Measurements from ENCODE around the gene PSMD9.
"Not testable (repeated sequence)": the region's sequence is repeated elsewhere in the genome, so short reads cannot be mapped to it uniquely, and the experiment has no call there.

The PSMD9 gene, protein sequence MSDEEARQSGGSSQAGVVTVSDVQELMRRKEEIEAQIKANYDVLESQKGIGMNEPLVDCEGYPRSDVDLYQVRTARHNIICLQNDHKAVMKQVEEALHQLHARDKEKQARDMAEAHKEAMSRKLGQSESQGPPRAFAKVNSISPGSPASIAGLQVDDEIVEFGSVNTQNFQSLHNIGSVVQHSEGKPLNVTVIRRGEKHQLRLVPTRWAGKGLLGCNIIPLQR

DNA sequence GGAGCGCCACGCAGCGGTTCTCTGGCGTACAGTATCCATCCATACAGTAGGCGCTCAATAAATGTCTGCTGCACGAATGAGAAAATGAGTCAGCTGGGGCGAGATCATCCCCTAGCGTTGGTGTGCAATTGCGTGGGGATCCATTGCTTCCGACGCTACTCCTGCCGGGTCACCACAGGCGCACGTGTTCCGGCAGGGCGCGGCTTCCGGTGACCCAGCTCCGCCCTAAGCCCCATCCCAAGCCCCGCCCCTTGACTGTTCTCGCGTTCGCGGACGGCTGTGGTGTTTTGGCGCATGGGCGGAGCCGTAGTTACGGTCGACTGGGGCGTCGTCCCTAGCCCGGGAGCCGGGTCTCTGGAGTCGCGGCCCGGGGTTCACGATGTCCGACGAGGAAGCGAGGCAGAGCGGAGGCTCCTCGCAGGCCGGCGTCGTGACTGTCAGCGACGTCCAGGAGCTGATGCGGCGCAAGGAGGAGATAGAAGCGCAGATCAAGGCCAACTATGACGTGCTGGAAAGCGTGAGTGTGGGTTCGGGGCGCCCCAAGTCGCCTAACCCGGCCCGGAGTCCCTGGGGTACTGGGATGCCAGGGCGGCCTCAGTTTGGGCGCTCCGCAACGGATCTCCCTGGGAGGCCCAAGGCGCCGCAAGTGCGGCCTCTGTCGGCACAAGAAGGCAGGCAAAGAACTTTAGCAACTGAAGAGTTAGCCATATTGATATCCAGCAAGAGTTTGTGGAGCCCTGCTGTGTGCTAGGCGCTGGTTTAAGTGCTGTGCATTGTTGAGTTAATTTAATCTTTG is at the start of gene PSMD9:
TSS of gene PSMD9 (plus strand) at position 313 of the 796 bp plus-strand sequence. CDS start at position 380, 67 bp downstream.
- DNase-seq (ENCODE audit: low read depth in 2 of 3, low spot score in 1 of 3), result peak; percentile 98 to 99 (median 99)

DNA sequence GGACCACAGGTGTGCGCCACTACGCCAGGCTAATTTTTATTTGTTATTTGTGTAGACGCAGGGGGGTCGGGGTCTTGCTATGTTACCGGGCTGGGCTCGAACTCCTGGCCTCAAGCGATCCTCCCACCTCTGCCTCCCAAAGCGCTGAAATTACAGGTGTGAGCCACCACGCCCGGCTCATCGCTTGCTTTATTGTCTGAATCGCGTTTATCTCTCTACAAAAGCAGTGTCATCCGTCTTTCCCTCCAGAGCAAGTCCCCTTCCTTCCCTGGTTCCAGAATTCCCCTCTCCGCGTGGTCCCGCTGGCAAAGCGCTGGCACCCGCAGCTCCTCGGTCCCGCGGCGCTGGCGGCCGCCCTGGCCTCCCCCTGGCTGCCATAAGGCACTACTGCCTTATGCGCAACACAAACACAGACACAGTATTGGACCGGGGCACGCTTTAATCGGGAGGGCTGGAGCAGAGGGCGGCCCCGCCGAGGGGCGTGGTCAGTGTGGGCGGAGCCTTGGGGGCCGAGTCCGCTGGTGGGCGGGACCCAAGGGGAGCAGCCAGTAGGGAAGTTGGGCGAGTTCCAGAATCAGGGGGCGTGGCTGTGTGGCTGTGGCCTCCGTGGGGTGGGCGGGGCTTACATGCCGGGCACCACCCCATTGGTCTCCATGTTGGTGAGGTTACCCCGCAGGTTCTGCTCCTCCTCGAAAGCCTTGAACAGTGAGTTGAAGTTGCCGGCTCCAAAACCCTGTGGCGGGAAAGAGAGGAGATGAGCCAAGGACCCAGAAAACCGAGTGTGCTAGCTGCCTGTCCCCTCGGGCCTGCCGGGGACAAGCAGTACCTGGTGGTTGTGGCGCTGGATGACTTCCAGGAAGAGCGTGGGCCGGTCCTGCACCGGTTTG is 49.2 kb upstream of the PSMD9 start:
- DNase-seq (ENCODE audit: low read depth in 2 of 3, low spot score in 1 of 3), result peak; percentile 99 to 100 (median 100)

DNA sequence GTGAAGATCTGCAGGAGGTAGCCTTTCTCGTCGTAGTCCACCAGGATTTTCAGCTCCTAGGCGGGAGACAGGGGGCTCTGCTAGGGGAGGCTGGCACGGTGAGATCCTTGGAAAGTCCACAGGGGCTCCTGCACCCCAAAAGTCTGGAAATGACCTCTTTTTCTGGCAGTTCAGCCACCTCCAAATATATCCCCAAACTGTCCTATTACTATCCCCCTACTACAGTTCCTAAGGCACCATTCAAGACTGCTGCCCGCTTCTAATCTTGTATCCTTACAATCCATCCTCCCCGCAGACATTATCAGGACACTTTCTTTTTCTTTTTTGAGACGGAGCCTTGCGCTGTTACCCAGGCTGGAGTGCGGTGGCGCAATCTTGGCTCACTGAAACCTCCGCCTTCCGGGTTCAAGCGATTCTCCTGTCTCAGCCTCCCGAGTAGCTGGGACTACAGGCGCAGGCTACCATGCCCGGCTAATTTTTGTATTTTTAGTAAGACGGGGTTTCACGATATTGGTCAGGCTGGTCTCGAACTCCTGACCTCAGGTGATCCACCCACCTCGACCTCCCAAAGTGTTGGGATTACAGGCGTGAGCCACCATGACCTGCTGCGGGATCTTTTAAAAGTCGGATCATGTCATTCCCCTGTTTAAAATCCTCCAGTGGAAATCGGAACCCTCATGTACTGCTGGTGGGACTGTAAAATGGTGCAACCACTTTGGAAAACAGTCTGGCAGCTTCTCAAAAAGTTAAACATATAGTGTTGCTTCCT is 48.4 kb upstream of the PSMD9 start:
- DNase-seq (ENCODE audit: low read depth in 2 of 3, low spot score in 1 of 3), result no peak

DNA sequence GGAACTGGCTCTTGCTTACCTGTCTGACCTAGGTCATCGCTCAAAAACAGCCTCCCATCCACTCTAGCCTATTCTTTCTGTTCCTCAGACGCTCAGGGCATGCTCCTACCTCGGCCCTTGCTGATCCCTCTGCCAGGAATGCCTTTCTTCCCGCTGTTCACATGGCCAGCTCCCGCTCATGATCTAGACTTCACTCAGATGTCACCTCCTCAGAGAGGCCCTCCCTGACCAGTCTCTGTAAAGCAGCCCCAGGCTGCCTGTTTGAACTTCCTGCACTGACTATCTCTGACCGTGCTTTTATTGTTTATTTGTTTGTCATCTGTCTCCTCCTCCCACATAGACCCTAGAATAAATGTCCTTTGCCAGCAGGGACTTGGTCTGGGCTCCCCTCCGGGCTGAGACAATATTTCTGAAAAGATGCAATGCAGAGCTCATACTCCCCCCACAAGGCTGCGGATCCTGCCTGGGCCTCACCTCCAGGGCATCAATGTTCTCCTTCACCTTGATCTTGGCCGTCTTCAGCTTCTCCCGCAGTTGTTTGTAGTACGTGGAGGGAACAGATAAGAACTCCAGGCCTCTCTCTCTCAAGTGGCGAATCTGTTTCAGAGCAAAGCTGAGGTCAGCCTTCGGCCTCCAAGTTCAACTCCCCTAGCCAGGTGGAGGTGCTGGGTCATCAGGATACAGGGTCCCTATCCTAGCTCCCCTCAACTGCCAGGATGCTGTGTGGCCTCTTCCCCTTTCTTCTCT is 45.2 kb upstream of the PSMD9 start:
- no peak for DNase-seq (ENCODE audit: low read depth in 2 of 3, low spot score in 1 of 3)

DNA sequence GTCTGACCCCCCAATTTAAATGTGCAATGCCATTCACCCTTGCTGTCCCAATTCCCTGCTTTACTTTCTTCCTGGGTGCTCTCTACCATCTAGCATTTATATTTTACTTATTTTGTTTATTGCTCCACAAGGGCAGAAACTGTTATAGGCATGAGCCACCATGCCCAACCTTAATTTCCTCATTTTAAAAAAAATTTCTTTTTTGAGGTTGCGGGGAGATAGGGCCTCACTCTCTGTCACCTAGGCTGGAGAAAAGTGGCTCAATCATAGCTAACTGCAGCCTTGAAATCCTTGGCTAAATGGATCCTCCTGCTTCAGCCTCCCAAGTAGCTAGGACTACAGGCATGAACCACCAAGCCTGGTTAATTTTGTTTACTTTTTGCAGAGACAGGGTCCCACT is 42.9 kb upstream of the PSMD9 start:
- DNase-seq (ENCODE audit: low read depth in 2 of 3, low spot score in 1 of 3), result no peak

DNA sequence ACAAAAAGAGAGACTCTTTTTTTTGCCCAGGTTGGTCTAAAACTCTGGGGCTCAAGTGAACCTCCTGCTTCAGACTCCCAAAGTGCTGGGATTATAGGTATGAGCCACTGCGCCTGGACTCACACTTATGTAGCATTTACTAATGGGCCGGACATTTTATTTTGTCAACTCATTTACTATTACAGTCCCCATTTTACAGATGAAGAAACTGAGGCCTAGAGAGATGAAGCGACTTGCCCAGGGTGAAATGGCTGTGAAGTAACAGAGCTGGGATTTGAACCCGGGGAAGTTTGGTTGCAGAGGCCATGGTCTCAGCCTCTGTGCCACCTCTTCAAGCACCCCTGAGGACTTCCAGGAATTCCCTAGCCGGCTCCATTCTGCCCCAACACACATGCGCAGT is 39.4 kb upstream of the PSMD9 start:
- no peak for DNase-seq (ENCODE audit: low read depth in 2 of 3, low spot score in 1 of 3)

DNA sequence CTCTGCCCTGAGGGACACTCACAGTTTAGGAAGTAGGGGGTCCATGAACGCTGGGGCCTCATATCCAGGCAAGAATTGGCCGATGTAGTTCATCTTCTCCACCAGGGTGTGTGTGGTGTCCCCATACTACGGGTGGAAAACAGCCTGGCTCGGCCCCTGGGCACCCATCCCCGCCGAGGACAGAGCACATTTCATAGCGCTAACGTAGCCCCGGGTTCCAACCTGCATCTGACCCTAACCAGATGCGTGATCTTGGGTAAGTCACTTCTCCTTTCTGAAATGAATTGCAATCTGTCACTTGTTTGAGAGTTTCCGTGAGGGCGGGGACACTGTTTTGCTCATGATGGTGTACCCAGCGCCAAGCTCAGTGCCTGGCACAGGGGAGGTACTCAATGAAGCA is 38.9 kb upstream of the PSMD9 start:
- DNase-seq (ENCODE audit: low read depth in 2 of 3, low spot score in 1 of 3), result no peak

DNA sequence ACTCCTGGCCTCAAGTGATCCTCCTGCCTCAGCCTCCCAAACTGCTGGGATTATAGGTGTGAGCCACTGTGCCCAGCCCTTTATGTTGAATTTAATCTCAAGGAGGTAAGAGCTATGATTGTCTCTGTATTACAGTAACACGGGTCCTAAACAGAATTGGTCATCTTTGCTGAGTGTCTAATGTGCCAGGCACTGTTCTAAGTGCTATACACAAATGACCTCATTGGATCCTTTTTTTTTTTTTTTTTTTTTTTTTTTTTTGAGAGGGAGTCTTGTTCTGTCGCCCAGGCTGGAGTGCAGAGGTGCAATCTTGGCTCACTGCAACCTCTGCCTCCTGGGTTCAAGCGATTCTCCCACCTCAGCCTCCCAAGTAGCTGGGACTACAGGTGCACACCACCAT is 36.2 kb upstream of the PSMD9 start:
- not testable (repeated sequence) for DNase-seq (ENCODE audit: low read depth in 2 of 3, low spot score in 1 of 3)

DNA sequence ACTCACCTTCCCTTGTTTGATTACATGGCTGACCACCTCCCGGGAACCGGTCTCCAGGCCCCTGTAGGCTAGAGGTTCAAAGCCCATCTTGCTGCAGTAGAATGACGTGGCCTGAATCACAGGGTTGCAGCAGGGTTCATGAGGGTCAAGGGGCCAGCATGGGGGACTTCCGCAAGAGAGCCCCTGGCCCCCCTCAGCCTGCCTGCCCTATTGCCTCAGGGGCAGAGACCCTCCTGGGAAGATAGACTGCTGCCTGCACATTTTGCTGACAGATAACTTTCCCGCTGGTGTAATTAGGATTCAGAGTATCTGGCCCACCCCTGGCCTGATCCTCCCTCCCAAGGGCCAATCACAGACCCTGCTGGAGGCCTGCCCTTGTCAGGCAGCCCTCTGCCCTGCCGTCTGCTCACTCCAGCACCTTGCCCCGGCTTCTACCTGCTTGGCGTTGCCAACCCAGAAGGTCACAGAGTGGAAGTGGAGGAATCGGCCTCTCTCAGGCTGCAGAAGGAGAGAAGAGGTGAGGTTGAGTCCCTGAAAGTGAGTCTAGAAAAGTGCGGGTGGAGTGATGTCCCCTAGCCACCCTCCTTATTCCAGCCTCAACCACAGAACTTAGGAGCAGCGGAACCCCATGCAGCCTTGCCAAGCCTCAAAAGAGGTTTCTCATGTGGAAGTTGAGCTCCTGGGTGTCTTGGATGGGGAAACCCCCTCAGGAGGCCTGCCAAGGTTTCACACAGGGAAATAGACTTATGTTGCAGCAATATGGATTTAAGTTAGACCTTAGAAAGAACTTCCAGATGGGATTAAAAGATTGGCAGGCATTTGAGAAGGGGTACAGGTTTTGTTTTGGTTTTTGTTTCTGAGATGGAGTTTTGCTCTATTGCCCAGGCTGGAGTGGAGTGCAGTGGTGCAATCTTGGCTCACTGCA is 31.0 kb upstream of the PSMD9 start:
- no peak for DNase-seq (ENCODE audit: low read depth in 2 of 3, low spot score in 1 of 3)

DNA sequence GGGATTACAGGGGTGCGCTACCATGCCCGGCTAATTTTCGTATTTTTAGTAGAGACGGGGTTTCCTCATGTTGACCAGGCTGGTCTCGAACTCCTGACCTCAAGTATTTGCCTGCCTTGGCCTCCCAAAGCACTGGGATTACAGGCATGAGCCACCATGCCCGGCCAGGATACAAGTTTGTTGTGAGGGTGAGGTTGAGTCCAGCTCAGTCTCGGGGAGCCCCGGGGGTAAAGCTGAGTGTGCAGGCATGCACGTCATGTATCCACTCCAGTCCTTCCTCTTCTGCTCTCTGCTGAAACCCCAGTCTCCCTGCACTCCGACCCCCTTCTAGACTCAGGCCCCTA is 30.3 kb upstream of the PSMD9 start:
- no peak for DNase-seq (ENCODE audit: low read depth in 2 of 3, low spot score in 1 of 3)

DNA sequence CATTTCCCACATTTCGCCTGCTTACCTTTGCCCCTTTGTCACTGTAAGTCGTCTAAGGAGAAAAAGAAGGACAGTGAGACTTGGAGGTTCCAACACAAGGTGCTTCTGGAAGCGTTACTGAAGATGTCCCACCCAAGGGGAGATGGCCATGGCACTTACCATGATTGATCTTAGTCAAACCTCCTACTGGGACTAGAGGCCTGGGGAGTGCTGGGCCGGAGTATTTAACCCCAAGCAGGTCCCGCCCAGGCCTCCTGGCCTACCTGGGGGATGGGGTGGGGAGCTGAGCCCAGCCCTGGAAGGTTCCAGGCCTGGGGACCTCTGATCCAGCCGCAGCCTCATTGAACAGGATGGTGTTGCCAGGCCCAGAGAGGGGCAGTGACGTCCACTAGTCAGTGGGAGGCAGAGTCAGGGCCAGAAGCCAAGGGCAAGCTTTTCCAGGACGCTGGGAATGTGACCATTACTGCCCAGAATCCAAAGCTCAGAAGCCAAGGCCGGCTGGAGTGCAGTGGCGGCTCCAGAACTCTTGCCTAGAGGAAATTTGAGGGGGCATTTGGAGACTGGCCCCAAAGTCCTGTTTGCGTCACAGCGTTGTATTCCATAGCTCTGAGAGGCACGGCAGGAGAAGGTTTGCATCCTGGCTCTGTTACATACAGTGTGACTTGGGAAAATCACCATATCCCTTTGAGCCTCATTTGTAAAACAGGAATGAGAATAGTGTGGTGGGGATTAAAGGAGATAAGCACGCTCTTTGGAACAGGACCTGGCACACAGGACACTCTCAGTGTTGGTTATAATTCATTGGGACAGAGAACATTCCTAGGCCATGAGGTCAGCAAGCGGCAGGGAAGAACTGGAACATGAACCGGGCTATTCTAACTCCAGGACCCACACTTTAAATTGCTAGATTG is 29.7 kb upstream of the PSMD9 start, which contains the start of gene HPD:
TSS of gene HPD (minus strand) at position 198 of the 911 bp plus-strand sequence. CDS start at position 162, 36 bp downstream.
- DNase-seq (ENCODE audit: low read depth in 2 of 3, low spot score in 1 of 3), result no peak

DNA sequence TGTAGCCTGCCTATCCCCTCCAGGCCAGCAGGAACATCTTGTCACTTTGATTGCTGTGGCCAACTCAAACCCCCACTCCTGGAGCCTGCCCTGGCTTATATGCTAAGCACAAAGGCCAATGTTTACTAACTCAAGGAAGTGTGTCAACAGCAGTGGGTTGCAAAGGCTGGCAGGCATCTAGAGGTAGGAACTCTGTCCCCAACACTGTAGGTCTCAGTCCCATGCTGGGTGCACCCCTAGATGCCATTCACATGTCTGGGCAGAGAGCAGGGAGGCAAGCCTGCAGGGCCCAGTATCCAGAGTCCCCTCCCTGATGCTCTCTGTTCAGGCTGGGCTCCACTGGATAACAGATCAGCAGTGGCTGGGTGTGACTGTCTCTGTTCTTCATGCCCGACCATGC is 28.3 kb upstream of the PSMD9 start:
- DNase-seq (ENCODE audit: low read depth in 2 of 3, low spot score in 1 of 3), result no peak

DNA sequence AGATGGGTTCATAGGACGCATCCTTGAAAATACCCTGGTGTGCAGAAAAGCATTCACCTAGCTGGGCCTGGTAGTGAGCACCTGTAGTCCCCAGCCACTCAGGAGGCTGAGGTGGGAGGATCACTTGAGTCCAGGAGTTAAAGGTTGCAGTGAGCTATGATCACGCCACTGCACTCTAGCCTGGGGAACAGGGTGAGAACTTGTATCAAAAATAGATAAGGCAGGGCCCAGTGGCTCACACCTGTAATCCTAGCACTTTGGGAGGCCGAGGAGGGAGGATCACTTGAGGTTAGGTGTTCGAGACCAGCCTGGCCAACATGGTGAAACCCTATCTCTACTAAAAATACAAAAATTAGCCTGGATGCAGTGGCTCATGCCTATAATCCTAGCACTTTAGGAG is 27.9 kb upstream of the PSMD9 start:
- DNase-seq (ENCODE audit: low read depth in 2 of 3, low spot score in 1 of 3), result not testable (repeated sequence)

DNA sequence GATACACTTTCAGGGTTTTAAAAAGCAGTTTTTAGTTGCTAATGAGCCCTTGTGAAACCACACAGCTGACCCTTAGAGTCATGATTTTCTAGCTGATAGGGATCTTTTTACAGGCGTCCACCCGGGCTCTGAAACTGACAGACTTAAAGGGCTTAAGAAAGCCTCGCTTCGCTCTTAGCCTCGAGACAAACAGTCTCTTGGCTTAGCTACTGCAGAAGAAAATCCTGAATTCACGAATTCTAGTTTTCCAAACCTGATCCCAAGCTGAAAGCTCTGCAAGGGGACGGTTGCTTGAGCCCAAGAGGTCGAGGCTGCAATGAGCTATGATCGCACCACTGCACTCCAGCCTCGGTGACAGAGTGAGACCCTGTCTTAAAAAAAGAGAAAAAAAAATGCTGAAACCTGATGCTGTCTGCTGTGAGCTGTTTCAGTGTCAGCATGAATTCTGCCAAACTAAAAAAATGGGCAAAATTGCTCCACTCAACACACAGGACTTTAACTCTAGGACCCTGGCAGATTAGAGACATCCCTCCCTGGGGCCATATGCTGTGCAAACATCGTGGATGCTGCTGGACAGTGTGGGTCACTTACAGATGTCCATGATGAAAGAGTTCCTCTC is 26.8 kb upstream of the PSMD9 start:
- no peak for DNase-seq (ENCODE audit: low read depth in 2 of 3, low spot score in 1 of 3)

DNA sequence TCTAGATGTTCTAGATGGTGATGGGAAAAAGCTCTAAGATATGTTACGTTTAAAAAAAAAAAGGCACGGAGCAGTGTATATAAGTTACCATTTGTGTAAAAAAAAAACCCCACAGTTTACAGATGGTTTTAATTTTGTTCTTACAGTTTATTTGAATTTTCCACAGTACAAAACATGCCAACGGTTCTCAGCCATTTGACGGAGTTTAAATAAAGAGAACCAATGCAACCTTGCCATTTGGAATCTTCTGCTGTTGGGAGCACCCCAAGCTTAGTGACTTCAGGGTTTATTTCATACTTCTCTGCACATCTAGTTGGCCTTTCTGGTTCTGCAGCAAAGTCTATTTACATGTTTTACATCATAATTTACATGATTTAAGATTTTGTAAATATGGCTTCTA is 22.3 kb upstream of the PSMD9 start:
- DNase-seq (ENCODE audit: low read depth in 2 of 3, low spot score in 1 of 3), result no peak

DNA sequence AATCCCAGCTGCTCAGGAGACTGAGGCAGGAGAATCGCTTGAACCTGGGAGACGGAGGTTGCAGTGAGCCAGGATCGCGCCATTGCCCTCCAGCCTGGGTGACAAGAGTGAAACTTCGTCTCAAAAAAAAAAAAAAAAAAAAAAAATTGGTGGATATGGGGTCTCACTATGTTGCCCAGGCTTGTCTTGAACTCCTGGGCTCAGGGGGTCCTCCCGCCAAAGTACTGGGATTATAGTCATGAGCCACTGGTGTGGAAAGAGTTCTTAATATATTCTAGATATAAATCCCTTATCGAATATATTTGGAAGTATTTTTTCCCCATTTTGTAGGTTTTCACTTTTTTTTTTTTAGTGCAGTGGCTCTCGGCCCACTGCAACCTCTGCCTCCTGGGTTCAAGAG is 19.4 kb upstream of the PSMD9 start:
- DNase-seq (ENCODE audit: low read depth in 2 of 3, low spot score in 1 of 3), result not testable (repeated sequence)

DNA sequence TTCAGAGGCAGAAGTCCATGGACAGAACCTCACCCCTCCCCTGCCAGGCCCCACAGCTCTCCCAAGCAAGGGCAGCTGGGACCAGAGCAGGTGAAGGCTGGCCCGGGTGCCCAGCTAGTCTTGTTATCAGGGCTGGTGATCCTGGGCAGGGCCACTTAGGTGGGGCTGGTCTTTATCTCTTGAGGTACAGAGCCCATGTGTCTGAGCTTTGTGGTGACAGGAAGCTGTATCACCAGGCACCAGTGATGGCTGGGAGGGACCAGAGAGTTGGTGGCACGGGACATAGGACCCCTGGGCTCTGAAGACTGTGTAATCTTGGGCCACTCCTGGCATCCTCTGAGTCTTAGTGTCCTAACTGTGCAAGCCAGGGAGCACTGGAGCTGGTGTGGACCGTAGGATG is 17.1 kb upstream of the PSMD9 start:
- DNase-seq (ENCODE audit: low read depth in 2 of 3, low spot score in 1 of 3), result no peak
